Tongue (tissue), 2 donors: ENCODE data around the gene KIF5B. TPM values are rescaled to one million over a fixed set of nuclear protein-coding genes. Genes with fewer than 3 reads are reported as not detected.
A peak's percentile ranks its signal among the peaks of the same experiment; 100 is the strongest.
"Not testable (repeated sequence)": the region's sequence is repeated elsewhere in the genome, so short reads cannot be mapped to it uniquely, and the experiment has no call there.

Experiments used
- DNase-seq: peaks from one replicate; pipeline ENCODE4 v3.0.0-alpha.2; 2015
- total RNA-seq: library from RNA; depleted of rRNA; stranded (reverse); fragments of >200 nt; gene quantifications from one replicate; pipeline ENCODE4 v1.2.3, GENCODE V29; 2014

The KIF5B gene
- total RNA-seq: 164 TPM

DNA sequence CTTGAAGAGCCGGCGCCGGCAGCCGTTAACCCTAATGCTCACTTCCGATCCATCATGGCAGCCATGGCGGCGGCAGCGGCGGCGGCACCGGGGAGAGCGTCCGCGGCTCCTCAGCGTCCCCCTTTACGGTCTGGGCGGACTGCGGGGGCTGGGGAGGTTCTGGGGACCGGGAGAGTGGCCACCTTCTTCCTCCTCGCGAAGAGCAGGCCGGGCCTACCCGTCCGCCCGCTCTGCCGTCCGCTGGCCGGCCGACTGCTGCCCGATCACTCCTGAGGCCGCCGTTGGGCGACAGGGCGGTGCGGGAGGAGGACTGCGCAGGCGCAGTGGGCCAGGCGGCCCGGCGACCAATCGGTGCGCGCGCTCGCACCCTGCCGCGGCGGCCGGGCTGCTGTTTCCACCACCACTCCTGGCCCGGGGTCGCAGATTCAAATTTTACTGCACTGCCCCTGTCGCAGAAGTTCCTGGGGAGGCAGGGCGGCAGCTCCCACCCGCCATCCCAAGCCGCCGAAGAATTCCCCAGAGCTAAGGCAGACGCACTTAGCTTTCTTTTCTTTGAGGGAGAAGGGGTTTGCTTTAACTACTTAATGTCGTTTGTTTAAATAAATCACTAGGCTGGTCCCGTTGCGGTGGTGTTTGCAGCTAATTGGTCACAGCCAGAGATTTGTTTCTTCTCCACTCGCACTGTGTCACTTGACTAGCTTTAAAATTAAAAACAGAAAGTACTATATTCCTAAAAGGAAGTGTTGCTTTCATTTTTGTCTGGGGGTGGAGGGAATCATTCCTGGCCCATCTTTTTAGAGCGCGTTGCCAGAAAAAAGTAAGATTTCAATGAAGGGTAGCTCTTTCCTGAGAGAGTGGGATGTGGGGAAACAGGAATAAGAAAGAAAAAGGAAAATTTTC lies at the start of gene KIF5B:
KIF5B (minus strand) TSS at position 290 of the 900 bp plus-strand sequence. CDS start 452 bp downstream, outside the sequence.
- peak; percentile 95 for DNase-seq

- DNase-seq: no peak
Observed at GRCh38 chr10:32105782-32106382, 49.7 kb upstream of the KIF5B start.

DNA sequence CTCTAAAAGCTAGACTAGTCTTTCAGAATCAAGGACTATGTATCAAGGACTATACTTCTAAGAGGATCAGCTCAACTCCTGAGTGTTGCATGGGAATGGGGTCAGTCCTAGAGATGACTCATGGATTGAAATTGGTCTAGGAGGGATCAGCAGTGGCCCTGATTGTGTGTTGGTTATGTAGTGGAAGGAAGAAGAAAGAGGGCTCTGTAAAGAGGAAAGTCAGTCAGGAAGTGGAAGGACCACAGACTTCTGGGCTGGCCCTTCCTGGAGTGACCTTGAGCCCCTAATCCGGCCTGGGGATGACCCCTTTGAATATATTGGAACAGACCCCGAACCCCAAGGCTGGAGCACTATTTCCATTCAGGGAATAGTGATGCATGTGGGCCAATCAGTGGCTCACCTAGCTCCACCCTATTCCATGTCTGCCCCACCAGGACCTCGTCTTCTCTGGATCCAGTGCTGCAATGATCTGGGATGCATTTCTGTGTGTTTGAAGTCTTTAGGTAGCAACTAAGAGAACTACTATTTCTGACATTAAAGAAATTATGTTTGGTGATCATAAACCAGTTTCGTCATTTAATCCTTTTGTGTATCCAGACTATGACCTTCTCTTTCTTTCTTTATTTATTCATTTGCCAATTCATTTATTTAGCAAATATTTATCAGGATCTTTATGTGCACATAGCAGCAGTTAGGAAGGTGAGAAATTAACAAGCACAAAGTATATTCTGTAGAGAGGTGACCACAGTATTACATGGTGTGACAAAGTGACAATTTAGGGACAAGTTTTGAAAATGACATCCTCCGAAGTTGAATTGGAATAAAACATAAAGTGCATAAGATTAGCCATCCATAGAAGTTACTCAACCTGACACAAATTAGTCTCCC lies 48.6 kb upstream of the KIF5B start:
- no peak for DNase-seq

DNA sequence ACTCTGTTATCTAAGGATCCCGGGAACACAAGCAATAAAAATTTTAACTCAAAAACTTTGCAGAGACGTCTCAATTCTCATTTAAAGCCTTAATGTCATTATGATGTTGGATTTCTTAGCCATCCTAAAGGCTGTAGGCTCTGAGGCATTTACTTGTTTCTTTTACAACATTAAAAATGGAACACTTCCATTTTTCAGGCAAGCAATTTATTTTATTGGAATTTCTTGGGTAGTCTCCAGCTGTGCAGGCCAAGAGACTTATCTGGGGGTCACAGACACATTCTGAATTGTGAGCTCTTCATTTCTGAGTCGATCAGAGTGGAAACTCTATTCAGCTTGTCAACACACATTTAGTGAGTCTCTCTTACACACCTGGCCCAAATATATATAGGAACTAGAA lies 48.0 kb upstream of the KIF5B start:
- no peak for DNase-seq

- DNase-seq: no peak
Observed at GRCh38 chr10:32103721-32104120, 47.5 kb upstream of the KIF5B start.

GRCh38 chr10:32098566-32099259 lies 42.5 kb upstream of the KIF5B start:
- DNase-seq: not testable (repeated sequence)

DNA sequence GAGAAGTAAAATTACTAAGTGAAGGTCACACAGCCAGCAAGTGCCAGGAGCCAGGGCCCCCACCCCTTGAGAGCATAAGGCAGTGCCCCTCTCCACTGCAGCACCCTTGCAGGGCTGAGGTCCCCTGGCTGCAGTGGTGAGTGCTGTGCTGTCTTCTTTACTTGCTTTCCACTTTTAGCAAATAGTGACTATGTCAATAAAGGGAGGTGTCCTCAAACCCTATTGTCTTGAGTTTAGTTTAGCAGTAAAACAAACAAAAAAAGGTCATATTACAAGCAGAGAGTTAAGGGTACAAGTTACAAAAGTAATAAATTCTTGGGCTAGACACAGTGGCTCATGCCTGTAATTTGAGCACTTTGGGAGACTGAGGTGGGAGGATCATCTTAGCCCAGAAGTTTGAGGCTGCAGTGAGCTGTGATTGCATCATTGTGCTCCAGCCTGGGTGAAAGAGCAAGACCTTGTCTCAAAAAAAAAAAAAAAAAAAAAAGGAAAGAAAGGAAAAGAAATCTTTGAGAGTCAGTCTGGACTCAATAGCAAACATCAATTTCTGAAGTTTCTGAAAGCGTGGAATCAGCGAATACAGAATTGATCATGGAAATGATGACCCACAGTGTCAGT lies 39.0 kb upstream of the KIF5B start:
- no peak for DNase-seq

DNA sequence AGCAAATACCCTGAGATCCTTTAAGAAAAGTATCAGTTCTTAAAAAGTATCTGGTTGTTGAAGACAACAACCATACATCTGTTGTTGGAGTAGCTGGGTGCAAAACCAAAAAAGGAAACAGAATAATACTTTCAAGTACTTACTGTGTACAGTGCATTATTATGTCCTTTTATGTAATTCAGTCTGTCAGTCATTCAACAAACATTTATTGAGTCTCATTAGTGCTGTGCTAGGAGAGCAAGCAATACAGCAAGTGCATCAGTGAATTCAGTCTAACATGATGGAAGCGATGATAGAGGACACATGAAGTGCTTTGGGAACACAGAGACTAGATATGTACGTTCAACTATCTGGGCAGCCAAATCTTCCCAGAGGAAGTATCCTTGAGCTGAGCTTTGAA lies 37.4 kb upstream of the KIF5B start:
- no peak for DNase-seq

DNA sequence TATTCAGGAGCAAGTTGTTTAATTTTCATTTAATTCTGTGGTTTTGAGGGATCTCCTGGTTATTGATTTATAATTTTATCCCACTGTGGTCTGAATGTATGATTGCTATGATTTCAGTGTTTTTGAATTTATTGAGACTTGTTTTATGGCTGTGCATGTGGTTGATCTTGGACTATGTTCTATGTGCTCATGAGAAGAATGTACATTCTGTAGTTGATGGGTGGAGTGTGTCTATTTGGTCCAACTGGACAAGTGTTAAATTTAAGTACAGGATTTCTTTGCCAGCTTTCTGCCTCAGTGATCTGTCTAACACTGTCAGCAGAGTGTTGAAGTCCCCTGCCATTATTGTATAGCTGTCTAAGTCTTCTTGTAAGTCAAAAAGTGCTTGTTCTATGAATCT lies 34.8 kb upstream of the KIF5B start:
- no peak for DNase-seq

DNA sequence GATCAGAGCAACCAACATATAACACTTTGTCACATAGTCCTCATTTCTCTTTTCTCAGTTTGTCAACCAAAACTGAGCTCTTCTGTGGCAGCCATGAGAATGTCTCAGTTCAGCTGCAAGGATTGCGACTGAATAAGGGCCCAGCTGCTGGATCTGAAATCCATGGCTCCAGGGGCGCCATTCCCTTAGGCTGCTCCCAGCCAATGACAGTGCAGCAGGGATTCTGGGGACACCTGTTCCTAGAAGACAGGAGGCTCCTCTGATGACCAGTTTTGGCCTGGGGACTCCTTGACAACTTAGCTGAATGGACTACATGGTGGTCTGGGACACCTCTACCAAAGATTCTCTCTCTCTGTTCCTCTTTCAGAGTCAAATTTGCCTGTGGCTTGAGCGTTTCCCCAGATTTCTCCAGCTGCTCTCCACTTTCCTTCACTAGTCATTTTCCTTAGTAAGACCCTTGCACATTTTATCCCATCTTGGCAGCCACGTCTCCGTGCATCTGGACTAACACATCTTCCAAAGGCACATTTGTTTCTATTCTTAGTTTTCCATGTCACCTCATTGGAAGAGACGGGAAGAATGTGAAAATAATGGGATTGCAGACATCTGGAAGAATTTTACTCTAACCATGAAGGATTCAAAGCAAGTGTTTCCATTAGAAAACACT lies 28.1 kb upstream of the KIF5B start:
- DNase-seq: peak; percentile 92

DNA sequence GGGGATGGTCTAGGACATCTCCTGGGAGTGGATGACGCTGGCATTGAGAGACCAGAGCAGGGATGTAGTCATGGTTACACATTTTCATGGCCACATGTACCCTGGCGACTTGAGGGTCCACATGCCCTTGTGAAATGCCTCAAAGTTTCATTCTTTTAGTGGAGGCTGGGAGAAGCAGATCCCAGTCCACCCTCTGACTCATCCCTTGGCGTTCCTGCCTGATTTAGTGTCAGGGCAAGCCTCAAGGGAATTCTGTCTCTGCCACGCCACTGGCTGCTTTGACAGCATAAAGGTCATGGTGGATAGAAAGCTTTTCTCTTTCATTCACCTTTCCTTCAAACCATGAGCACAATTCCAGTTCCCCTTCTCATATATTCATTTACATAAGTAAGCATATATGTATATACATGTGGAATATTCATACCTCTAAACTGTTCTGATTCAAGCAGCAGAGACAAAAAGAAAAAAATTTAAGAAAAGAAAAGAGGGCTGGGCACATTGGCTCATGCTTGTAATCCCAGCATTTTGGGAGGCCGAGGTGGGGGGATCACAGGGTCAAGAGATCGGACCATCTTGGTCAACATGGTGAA lies 21.8 kb upstream of the KIF5B start:
- DNase-seq: no peak

- DNase-seq: peak; percentile 45
Observed at GRCh38 chr10:32073659-32074058, 17.4 kb upstream of the KIF5B start.

DNA sequence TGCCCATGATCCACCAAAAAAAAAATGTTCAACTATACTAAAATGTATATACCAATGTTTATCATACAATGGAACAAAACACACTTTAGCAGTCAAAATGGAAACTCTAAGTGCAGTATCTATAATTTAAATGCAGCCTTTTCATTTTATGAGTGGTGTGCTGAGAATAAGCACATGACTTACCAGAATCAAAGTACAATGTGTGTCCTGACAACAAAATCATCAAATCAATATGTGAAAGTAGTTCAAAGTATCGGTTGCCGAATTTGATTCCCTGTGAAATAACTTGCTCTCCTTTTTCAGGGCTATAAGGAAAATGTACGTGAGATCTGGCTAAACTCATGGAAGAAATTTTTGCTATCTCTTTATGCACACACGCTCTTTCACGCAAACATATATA lies 16.9 kb upstream of the KIF5B start:
- DNase-seq: no peak

- DNase-seq: no peak
Observed at GRCh38 chr10:32072025-32072800, 16.0 kb upstream of the KIF5B start.

DNA sequence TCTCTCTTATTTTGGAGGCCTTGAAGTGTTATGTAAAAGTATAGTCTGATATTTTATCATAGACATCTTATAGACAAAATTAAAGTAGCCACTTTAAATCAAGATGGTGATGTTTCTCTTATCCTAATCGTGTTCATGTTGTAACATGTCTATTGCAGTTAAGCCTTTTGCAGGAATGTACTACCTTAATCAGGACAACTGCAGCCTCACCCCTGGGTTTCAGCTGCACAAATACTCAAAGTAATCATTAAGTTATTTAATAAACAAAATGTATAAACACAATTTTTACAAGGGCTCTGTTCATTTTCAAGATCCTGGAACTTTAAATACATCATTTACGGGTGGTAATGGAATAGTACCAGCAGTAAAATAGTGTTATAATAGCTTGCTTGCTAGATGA lies 14.4 kb upstream of the KIF5B start:
- no peak for DNase-seq

- DNase-seq: peak; percentile 34
Observed at GRCh38 chr10:32068569-32068968, 12.3 kb upstream of the KIF5B start.

DNA sequence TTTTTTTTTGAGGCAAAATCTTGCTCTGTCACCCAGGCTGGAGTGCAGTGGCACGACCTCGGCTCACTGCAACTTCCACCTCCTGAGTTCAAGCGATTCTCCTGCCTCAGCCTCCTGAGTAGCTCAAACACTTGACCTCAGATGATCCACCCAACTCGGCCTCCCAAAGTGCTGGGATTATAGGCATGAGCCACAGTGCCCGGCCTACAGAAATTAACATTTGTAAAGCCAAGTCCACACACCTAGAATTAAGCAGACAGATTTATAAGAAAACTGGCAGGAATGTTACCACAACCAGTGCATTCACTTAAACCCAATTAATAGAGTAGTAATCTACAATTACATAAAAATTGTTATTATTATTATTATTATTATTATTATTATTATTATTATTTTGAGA lies 11.7 kb upstream of the KIF5B start:
- not testable (repeated sequence) for DNase-seq

- DNase-seq: no peak
Observed at GRCh38 chr10:32065856-32066255, 9.6 kb upstream of the KIF5B start.

GRCh38 chr10:32061440-32061839 lies 5.2 kb upstream of the KIF5B start:
- no peak for DNase-seq

DNA sequence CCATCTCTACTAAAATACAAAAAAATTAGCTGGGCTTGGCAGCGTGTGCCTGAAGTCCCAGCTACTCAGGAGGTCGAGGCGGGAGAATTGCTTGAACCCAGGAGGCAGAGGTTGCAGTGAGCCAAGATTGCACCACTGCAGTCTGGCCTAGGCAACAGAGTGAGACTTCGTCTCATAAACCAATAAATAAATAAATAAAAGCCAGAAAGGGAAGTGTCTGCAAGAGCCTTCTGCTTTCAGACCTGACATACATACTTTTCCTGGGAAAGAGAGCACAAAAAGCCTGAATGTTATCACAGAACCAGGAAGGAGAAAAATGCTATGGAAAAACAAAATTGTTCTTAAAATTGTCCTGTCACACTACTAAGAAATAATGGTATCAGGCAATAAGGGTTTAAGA lies 4.1 kb upstream of the KIF5B start:
- DNase-seq: no peak
